ENCODE results near the gene FATE1.

FATE1 gene

GRCh38 chrX:151725338-151725614 lies 9.4 kb downstream of the FATE1 start:
- H3K9me3 Mint-ChIP-seq = peaks cover 14% of the 10 kb centered on the region
- TF ChIP-seq CTCF (IDR thresholded peaks at IDR 0.05; ENCODE audit: unreplicated experiment in 3 of 3) = no peak
- H3K27ac Mint-ChIP-seq = no peak overlapping the region
- no peak overlapping the region for H3K4me3 Mint-ChIP-seq
- H3K27me3 Mint-ChIP-seq (ENCODE audit: low read depth) = peaks cover 5% of the 10 kb centered on the region
- no peaks in the 10 kb centered on the region for H3K36me3 Mint-ChIP-seq (ENCODE audit: low read depth)
- no peaks in the 10 kb centered on the region for H3K4me1 Mint-ChIP-seq

DNA sequence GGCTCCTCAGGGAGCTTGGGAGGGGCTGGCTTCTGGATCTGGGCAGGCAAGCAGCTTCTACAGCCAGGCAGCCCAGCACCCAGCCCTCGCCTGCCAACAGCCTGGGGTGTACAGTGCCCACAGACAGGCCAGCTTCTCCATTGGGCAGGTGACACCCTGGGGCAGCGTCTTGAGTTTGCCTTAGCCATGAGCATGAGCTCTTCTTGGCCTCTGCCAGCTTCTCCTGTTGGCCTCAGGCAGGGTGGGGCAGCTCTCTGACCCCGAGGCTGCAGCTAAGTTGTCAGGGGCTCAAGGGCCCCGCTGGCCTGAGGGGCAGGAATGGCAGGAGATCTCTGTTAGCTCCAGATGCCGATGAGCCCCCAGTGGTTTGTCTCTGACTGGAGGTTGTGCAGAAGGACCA lies 10.9 kb downstream of the FATE1 start:
- H3K9me3 Mint-ChIP-seq = peaks cover 14% of the 10 kb centered on the region
- no peak overlapping the region for H3K4me3 Mint-ChIP-seq
- H3K27me3 Mint-ChIP-seq (ENCODE audit: low read depth) = peaks cover 5% of the 10 kb centered on the region
- H3K4me1 Mint-ChIP-seq = no peaks in the 10 kb centered on the region
- H3K27ac Mint-ChIP-seq = no peak overlapping the region
- no peak for TF ChIP-seq CTCF (IDR thresholded peaks at IDR 0.05; ENCODE audit: unreplicated experiment in 3 of 3)
- H3K36me3 Mint-ChIP-seq (ENCODE audit: low read depth) = no peaks in the 10 kb centered on the region

DNA sequence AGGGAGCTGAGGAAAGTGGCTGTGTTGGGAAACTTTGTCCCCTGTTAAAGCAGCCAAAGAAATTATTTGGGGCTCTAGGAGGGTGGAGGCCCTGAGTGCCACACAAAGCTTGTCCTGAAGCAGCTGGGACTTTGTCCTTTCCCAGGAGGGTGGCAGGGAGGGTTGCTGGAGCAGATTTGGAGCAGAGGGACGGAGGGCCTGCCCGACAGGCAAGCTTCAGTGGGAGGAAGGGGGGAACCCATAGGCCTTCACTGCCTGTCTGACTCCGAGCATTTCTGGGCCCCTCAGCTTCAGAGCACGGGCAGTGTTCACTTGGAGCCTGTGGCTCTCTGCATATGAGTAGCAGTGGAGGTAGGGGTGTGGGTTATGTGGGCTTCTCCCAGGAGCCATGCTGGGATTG lies 11.5 kb downstream of the FATE1 start:
- no peaks in the 10 kb centered on the region for H3K4me1 Mint-ChIP-seq
- no peak for TF ChIP-seq CTCF (IDR thresholded peaks at IDR 0.05; ENCODE audit: unreplicated experiment in 3 of 3)
- H3K4me3 Mint-ChIP-seq = no peak overlapping the region
- H3K27me3 Mint-ChIP-seq (ENCODE audit: low read depth) = peaks cover 9% of the 10 kb centered on the region
- peaks cover 14% of the 10 kb centered on the region for H3K9me3 Mint-ChIP-seq
- H3K27ac Mint-ChIP-seq = no peak overlapping the region
- H3K36me3 Mint-ChIP-seq (ENCODE audit: low read depth) = no peaks in the 10 kb centered on the region

- no peak overlapping the region for H3K4me3 Mint-ChIP-seq
- peaks cover 6% of the 10 kb centered on the region for H3K27me3 Mint-ChIP-seq (ENCODE audit: low read depth)
- no peak overlapping the region for H3K27ac Mint-ChIP-seq
- no peak for TF ChIP-seq CTCF (IDR thresholded peaks at IDR 0.05; ENCODE audit: unreplicated experiment in 3 of 3)
- no peaks in the 10 kb centered on the region for H3K36me3 Mint-ChIP-seq (ENCODE audit: low read depth)
- H3K9me3 Mint-ChIP-seq = peaks cover 12% of the 10 kb centered on the region
- H3K4me1 Mint-ChIP-seq = no peaks in the 10 kb centered on the region
Measured at GRCh38 chrX:151729056-151729725, 13.4 kb downstream of the FATE1 start.

GRCh38 chrX:151734446-151734845 lies 18.6 kb downstream of the FATE1 start, which contains the start of gene CNGA2:
TSS of gene CNGA2 (plus strand) at chrX:151734746. CDS start at chrX:151738484, 3,738 bp downstream.
- Mint-ChIP-seq H3K36me3 (ENCODE audit: low read depth) (no peaks in the 10 kb centered on the region), H3K4me3 (no peak within 1 kb of the TSS), H3K4me1 (no peaks in the 10 kb centered on the region), H3K27ac (no peak within 1 kb of the TSS), H3K9me3 (peaks cover 12% of the 10 kb centered on the region), H3K27me3 (ENCODE audit: low read depth) (peaks cover 10% of the 10 kb centered on the region)
- TF ChIP-seq CTCF (IDR thresholded peaks at IDR 0.05; ENCODE audit: unreplicated experiment in 3 of 3) = no peak

DNA sequence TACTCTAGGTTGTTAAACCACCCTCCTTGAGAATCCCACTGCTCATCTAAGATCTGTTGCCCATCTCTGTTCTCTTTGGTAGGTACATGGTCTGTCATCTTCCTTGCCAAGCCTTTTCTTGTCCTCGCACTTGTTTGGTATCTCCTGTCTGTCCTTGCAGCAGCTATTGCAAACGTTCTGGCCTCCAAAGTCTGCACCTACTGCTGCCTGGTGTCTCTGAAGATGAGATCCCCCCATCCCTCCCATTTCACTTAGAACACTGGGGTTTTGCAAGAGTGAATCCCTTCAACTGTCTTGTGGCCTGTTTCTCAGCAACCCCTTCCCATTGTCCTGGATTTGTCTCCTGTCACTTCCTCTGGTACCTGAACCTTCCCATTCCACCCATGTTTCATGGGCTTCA lies 19.4 kb downstream of the FATE1 start:
- Mint-ChIP-seq H3K4me1 (no peaks in the 10 kb centered on the region), H3K36me3 (ENCODE audit: low read depth) (no peaks in the 10 kb centered on the region), H3K4me3 (no peak overlapping the region), H3K27me3 (ENCODE audit: low read depth) (peaks cover 10% of the 10 kb centered on the region), H3K27ac (no peak overlapping the region), H3K9me3 (peaks cover 15% of the 10 kb centered on the region)
- TF ChIP-seq CTCF (IDR thresholded peaks at IDR 0.05; ENCODE audit: unreplicated experiment in 3 of 3) = no peak

Measured in nephron (organoid).